HPDE6-E6E7 (cell line): Measurements from ENCODE around the gene MPZL1.
A peak's percentile ranks its signal among the peaks of the same experiment; 100 is the strongest.

ENCODE experiments used
- DNase-seq: peaks from one replicate; pipeline ENCODE4 v3.0.0; 2011; ENCODE audit warnings: missing footprints; ENCODE audit errors: extremely low spot score

Gene MPZL1

DNA sequence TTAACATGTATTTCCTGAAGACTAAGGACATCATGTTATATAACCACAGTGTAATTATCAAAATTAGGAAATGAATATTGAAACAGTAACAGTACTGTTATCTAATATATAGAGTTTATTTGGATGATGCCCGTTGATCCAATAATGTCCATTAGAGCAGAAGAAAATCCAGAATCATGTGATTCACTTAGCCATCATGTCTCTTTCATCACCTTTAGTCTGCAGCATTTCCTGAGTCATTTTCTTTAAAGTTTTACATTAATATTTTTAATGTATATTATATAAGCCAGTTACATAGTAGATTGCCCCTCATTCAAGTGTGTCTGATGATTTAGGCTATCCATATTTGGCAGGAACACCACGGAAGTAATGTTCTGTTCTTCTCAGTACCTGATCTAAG is 28.9 kb downstream of the MPZL1 start:
- DNase-seq: no peak

DNA sequence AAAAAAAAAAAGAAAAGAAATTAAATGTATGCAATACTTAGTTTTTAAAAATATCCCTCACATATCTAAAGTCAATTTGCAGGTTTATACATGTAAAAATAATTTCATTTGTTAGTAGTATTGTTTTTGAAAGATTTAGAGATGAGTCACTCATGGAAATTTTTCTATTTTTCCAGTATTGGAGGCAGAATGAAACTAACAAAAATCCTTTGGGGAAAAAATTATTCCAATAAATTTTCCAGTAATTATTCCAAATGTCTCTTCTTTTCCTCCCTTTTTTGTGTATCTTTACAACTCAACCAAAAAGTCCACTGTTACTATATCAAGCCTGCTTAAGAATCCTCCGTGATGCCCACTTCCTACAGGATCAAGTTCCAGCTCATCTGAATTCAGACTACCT is 29.9 kb downstream of the MPZL1 start:
- no peak for DNase-seq

DNA sequence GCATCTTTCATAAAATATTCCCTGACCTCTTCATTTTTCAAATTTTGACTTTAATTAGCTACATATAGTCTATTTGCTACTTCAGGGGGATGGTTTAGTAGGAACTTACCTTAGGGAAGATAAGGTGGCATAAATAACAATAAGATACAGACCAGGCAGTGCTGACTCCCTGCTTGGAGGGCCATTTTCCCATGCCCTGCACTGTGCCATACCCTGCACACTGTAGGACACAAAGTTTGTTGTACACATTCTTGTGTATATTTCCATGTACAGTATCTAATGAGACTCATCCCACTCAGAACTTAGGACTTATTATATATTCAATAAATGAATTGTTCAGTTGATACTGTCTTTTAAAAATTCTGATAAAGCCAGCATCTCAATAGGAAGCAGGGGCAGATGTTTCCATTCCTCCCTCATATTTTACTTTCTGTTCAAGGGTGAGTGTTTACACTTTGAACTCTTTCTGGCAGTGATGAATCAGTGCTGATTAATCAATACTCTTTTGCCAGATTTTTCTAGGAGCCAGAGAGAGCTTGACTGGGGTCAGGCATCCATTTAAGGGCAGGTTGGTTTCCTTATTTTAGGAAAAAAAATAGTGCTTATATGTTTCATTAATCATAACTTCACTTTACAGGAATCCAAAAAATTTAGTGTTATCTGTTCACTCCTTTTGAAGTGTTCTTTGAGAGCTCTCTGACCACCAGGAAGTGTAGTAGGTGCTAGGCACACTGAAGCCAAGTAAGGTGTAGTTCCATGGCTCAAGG is 30.6 kb downstream of the MPZL1 start:
- peak; percentile 34 for DNase-seq

DNA sequence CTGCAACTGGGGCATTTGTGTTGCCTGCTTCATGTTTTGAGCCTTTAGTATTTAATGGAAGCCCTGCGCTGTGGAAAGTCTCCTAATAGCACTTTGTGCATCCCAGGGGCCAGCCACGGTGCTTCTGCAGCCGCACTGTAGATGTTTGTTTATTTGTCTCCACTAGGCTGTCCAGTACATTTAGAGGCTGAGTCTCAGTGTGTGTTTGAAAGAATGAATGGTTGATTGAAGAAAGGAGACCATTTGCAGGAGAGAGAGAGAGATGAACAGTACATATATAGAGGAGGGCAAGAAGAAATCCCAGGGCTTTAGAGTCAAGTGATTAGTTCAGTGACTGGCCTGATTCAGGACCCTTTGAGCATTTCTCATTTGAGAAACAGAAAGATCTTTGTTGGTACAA is 33.9 kb downstream of the MPZL1 start:
- DNase-seq: no peak

DNA sequence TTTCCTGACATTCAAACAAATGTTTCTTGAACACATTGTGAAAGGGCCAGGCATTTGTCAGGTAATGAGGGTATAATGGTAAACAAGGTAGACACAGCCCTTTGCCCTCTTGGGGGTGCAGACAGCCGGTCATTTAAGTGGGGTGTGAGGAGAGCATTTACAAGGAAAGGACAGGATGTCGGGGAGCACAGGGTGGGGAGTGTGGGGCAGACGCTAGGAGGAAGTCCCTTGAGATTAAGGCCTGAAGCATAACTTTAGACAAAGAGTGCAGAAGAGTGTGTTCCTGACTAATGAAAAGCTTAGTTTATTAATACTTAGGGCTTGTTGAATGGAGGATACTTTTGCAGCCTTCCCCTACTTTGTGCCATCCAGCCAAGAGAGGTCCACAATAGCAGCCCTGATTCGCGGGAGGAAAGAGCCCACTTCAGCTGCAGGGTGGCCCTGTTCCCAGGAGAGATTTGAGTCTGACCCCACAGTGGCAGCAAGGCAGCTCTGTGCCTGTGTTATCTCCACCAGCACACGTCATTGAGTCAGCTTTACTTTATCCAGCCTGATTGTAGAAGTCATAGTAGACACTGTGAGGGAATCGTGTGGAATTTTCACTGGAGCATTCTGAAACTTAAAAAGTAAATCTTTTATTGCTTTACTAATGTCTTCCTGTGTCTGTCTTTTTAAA is 35.1 kb downstream of the MPZL1 start:
- no peak for DNase-seq

DNA sequence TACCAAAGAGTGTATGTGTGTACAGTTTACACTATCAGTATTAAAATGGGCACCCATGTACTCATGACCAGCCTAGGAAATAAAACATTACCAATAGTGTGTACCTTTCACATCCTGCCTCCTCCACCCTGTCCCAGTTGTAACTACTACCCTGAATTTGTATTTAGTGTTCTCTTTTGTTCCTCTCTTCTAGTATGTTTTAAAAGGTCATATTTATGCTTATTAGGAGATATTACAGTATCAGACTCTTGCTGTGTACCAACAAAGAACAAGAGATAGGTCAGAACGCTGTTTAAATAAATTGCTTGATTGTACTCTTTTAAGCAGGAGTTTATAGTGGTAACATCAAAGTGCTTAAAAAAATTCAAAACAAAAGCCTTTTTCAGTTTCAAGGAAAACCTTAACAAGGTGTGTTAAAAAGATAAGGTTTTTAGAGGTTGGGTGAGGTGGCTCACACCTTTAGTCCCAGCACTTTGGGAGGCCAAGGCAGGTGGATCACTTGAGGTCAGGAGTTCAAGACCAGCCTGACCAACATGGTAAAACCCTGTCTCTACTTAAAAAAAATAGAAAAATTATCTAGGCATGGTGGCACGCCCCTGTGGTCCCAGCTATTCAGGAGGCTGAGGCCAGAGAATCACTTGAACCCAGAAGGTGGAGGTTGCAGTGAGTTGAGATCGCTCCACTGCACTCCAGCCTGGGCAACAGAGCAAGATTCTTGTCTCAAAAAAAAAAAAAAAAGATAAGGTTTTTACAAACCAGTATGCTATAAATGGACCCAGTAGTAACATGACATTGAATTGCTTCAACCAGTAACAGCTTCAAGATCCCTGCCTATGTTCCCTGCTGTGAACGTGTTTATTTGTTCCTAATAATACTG is 35.9 kb downstream of the MPZL1 start:
- DNase-seq: no peak

DNA sequence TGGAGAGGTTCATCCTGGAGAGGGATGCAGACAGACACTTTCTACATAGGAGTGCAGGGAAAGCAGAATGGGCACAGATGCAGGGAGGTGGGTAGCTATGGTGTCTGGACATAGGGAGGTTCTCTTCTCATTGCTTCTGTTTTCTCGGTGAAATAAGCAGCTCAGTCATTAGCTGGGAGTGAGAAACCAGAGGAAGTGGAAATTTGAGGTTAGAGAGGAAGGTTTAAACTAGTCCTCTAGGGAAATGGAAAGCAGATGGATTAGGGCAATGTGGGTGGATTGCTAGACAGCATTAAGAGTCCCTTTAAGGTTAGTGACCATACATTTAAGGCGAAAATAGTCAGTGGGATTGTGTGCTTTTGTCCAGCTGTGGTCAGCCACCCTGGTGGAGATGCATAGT is 39.6 kb downstream of the MPZL1 start:
- no peak for DNase-seq

DNA sequence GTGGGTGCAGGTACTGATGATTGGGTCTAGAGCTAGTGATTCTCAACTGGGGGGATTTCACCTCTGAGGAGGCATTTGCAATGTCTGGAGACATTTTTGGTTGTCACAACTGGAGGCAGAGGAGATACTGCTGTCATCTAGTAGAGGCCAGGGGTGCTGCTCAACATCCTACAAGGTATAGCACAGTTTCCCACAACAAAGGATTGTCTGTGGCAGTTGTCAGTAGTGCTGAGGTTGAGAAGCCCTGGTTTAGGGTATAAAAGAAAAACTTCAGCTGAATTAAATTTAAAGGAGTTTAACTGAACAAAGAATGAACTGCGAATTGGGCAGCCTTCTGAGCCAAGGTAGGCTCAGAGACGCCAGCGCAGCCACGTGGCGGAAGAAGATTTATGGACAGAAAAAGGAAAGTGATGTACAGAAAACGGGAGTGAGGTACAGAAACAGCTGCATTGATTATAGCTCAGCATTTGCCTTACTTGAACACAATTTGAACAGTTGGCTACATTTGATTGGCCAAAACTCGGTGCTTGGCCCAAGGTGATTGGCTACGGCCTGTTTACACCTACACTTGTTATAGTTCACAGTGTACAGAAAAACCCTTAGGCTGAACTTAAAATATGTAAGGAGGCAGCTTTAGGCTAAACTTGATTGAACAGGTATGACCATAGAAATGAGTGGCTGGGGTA is 40.4 kb downstream of the MPZL1 start:
- DNase-seq: no peak

DNA sequence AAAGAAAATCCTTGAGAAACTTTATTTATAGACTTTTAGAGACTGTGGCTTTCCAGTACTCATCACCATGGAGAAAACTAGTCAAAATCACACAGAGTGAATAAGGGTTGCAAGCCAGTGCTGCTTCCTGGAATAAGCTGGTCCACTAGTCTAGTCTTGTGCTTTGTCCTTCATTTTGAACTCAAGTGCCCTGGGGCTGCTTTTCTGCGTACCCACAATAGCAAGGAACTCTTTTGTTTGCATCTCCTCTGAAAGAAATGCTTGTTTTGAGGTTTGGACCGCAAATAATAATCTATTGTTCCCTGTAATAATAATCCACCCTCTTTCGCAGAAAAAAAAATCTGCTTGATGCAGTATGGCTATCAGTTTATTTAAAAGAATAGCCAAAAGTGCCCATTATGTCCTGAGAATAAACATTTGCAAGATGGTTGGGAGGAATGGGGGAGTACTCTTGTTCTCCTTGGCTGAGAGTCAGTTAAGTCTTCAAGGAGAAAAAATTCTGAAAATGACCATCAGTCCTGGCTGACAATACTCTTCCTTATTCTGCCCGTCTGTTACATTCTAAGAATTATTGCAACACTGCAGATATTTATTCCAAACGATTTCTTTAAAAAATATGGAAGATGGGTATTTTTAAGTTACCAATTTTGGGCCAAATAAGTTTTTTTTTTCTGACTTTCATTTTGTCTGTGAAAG is 41.9 kb downstream of the MPZL1 start:
- no peak for DNase-seq

DNA sequence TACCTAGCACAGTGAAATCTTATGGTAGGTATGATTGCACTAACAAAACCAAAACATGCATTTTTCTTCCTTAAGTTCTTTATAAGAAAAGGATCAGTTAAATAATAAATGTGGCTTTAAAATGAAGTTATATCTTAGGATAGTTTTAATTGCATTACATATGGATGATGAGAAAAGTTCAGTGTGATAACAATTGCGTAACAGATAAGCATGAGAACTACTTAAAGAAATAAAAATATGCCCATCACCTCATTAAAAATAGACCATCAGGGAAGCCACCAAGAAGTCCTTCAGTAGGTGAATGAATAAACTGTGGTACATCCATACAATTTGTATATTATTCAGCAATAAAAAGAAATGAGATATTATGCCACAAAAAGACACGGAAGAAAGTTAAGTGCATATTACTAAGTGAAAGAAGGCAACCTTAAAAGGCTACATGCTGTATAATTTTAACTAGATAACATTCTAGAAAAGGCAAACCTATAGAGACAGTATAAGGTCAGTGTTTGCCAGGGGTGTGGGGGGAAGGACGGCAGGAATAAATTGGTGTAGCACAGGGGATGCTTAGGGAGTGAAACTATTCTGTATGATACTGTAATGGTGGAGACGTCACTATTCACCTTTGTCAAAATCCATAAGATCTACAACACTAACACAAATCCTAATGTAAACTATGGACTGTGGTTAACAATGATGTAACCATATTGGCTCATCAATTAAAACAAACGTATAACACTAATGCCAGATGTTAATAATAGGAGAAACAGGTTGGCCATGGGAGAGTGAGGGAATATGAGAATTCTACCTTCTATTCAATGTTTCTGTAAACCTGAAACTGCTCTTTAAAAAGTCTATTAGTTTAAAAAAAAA is 42.9 kb downstream of the MPZL1 start:
- DNase-seq: no peak

DNA sequence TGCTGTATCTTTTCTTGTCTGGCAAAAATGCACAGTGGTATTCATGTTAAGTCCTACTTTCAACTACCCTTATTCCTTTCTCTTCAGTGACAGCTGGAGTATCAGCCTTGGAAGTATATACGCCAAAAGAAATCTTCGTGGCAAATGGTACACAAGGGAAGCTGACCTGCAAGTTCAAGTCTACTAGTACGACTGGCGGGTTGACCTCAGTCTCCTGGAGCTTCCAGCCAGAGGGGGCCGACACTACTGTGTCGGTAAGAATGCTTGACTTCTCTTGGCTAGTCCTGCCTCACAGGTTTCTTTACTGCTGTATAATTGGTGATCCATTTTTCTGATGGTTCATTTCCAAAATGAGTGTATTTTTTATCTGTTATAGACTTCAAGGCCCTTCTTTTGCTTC is 43.7 kb downstream of the MPZL1 start:
- no peak for DNase-seq

DNA sequence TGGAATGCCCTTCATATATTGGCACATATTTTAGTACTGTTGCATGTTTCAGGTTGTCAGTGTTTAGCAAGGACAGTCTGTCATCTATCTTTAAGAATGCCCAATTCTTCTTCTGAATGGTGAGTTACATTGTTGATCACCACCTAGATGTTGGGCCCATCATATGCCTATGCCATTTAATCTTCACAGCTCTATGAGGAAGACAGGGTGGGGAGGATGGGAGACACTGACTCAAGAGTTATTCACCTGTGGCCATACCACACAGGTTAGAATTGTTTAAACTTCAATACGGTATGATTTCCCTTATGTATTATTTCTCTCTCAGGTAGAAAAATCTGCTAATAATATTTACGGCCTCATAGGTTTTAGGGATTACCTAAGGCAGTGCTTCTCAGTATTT is 44.8 kb downstream of the MPZL1 start:
- DNase-seq: no peak

DNA sequence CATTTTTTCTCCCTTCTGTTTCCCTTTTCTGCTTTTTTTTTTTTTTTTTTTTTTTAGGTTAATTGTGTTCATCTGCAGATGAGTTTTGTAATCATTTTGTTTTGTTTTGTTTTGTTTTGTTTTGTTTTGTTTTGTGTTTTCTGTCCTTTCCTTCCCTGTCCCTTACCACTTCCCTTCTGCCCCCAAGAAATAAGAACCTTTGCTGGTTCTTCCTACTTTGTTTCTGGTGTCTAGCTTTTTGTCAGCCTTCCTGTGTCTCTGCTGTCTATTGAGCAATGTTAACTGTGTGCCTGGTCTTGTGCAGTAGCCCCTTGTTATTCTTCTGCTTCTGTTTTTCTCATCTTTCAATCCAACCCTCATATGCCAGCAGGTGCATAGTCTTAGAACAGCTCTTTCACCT is 46.0 kb downstream of the MPZL1 start:
- no peak for DNase-seq

DNA sequence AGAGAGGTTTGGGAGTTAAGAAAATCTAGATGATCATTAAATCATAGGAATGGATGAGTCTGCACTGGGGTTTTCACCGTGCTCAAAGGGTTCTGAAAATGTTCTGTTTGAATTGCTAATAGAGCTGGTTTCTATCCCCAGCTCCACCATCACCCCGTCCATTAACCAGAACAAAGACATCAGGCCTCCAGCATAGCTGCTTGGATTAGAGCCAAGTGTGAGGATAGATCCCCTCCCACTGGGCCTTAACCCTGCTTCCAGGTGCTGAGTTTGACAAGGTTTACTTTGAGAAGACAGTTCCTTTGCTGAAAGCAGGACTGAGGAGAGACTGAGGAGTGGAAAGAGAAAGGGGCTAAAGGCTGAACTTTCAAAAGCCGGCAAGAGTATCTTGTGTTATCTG is 48.3 kb downstream of the MPZL1 start:
- DNase-seq: no peak

DNA sequence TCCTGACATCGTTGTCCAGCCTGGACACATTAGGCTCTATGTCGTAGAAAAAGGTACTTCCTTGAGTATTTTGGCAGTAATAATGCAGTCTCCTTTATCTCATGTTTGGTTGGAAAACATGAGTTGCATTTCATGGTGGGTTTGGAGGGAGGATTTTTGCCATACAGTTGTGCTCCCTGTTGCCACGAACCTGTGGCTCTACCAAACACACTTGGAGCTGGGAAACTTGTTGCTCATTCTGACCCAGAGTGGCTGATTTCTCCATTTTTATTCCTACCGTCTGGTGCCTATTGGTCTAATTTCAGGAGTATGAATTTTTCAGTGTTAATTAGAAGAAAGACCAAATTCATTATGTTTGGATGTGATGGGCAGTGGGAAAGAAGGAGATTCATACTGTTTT is 50.7 kb downstream of the MPZL1 start:
- no peak for DNase-seq

DNA sequence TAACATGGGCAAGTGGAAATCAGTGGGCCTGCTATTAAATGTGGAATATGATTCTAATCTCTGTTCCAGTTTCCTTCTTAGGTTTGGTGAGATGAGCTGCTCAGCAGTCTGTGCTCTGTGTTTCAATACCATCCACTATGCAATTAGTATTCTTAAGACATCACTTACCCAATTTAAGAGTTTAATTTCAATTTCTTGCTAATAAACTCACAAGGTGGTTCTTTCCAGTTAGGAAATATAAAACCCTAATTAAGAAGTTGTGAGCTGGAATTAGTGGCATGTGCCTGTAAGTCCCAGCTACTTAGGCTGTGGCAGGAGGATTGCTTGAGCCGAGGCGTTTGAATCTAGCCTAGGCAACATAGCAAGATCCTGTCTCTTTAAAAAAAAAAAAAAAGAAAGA is 51.7 kb downstream of the MPZL1 start:
- no peak for DNase-seq

DNA sequence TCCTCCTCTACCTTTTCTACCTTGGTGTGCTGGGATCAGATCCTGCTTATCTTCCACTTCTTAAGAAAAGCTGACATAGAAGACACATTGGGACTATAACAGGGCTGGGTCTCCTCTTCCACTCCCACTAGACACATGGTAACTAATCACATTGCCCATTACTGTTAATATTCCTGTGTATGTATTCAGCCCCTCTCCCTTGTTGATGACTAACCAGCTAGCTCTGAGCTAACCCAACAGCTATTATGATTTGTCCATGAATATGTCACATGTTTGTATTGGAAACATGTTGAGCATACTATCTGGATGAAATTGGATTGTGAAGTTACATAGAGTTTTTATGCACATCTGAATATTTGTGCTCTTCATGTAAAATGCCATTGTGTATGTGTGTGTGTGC is 52.9 kb downstream of the MPZL1 start:
- DNase-seq: no peak

DNA sequence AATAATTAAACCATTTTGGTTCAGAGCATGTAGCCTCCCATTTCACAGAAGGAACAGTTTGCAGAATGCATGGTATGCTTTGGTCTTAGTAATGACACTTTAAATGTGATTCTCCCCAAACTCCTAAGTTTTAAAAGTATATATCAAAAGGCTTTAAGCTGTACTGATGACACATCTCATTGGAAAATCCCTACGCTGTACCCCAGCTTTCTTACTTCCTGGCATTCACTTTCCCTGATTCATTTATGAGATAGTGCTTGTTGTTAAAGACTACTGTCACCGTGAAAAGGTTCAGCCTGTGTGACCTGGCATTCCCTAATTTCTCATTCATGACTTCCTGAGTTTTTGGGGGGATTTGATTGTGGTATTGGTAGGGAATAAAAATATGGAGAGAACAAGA is 53.4 kb downstream of the MPZL1 start:
- DNase-seq: no peak

DNA sequence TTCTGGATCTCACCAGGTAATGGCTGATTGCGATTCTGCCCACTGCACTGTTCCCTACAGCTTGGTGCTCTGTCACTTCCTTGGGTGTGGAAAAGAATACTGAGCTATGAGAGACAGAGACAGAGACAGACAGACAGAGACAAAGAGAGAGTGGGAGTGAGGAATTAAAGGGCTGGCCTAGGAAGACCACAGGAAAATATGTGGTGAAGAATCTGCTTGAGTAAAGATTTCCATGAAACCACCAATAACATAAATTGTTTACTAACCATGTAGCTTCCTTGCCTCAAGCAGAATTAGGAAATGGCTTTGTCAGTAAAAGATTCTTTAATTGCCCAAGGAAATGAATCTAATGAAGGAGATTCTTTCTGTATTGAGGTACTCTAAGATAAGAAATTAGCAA is 54.4 kb downstream of the MPZL1 start:
- no peak for DNase-seq

DNA sequence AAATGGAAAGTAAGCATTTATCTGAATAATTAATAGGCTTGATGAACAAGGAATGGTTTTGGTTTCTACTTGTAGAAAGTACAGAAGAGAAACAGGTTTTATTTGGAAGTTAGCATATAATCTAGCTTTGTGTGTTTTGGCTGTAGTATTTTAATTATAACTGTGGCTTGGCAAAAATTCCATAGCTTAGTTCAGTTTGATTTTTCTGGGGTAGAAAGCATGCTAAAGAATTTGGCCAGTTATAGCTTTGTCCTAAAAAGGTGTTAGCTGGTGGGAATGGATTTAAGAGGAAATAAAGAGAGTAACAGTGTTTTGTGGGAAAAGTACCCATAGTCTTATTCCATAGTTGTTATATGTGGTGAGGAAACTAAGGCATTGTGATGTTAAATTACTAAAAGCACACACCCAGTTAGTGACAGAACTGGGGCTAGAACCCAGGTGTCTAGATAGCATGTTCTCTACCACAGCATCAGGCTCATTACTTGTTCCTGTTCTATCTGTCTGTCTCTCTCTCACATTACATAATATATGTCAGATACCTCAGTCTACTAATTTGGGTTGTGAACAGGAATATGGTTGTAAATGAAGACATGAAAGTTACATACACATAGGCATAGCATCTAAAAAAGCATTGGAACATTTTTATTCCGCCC is 55.0 kb downstream of the MPZL1 start:
- DNase-seq: no peak
